Measurements from ENCODE around the gene CLCN5.

The CLCN5 gene

GRCh38 chrX:49934148-49934547 is 11.8 kb downstream of the CLCN5 start:
- peak in 1 of 2 experiments; percentile 1 for DNase-seq

- no peak for DNase-seq
Observed at GRCh38 chrX:49934729-49935128, 12.3 kb downstream of the CLCN5 start.

DNA sequence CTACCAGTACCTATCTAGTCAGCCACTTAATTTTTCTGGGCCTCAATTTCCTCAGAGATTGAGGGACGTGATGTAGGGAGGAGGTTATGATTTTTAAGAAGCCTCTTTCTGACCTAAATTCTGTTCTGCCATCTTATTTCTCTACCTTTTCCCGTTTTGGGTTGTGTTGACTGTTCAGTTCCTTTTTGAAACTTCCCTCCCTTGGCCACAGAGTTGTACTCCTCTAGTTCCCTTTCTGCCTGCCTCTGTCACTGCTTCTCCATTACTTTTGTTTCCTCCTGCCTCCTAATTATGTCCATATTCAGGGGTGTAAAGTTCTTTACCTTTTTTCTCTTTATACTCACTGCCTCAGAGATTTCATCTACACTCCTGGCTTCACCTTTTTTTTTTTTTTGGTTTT is 25.4 kb downstream of the CLCN5 start:
- peak; percentile 39 to 55 for DNase-seq

GRCh38 chrX:49949961-49950360 is 27.6 kb downstream of the CLCN5 start:
- DNase-seq: no peak

- DNase-seq: no peak
Observed at GRCh38 chrX:49951524-49952193, 29.3 kb downstream of the CLCN5 start.

DNA sequence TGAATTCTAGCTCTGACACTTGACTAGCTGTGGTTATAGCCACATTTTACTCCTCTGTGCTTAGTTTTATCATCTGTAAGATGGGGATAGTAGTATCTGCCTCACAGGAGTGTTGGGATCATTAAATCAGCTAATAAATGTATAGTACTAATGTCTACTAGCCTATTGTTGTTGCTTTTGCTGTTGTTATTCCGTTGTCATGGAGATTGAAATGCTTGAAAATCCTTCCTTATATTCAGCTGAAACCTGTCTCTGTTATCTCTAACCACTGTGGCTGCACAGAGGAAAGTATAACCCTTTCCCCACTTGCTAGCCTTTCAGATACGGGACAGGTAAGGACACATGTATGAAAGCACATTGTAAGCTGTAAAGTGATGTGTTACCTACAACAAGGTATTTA is 33.9 kb downstream of the CLCN5 start:
- DNase-seq: no peak

GRCh38 chrX:49958727-49959485 is 36.5 kb downstream of the CLCN5 start:
- no peak for DNase-seq

- no peak for DNase-seq
Observed at GRCh38 chrX:49959602-49960001, 37.2 kb downstream of the CLCN5 start.

- no peak for DNase-seq
Observed at GRCh38 chrX:49960061-49960460, 37.7 kb downstream of the CLCN5 start.

DNA sequence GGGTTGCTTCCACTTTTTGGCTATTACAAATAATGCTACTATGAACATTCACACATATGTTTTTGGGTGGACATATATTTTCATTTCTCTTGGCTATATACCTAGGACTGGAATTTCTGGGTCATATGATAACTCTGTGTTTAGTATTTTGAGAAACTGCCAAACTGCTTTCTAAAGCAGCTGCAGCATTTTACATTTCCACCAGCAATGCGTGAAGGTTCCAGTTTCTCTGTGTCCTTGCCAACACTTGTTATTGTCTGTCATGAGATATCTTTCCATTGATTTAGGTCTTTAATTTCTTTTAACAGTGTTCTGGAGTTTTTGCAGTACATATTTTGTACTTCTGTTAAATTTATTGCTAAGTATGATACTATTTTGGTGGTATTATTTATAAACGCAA is 48.3 kb downstream of the CLCN5 start:
- no peak for DNase-seq

DNA sequence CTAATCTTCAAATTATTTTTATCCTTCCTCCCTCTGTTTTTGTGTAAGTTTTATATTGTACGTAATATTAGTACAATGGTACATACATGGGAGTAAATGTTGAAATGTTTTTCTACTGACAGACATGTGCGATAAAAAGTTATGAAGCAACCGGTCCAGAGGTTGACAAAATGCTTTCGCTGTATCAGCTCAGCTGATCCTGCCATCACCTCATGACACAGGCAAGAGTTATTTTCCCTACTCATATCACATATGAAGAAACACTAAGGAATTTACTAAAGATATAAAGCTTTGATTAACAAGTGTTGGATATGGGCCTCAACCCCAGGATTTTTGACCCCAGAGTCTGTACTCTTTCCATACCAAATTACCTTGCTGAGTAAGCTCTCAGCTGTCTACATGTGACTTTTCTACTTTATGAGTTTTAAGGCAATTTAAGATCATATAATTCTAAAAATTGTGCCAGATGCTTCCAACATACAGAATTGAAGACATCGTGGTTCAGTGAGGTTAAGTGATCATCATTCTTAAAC is 50.0 kb downstream of the CLCN5 start:
- no peak for DNase-seq

GRCh38 chrX:49976682-49977197 is 54.3 kb downstream of the CLCN5 start:
- DNase-seq: no peak

- DNase-seq: no peak
Observed at GRCh38 chrX:49977319-49978090, 55.1 kb downstream of the CLCN5 start.

- DNase-seq: no peak
Observed at GRCh38 chrX:49978176-49978575, 55.8 kb downstream of the CLCN5 start.

DNA sequence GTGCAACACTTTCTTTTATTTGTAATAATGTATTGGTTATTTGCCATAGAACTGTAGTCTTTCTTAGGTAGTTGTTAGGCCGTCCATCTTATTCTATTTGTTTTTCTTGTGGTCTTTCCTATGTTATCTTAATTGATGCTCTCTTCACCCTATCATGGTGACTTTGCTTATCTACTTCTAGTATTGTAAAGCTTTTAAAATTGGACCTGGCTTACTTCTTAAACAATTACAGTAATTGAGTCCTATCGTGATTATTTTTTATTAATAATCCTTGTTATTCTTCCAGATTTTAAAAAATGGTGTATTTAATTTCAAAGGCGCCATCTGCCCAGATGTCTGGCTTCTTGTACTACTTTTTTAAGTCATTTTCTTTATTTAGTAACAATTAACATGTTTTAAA is 63.7 kb downstream of the CLCN5 start:
- DNase-seq: no peak

- no peak for DNase-seq
Observed at GRCh38 chrX:49987651-49988050, 65.3 kb downstream of the CLCN5 start.

DNA sequence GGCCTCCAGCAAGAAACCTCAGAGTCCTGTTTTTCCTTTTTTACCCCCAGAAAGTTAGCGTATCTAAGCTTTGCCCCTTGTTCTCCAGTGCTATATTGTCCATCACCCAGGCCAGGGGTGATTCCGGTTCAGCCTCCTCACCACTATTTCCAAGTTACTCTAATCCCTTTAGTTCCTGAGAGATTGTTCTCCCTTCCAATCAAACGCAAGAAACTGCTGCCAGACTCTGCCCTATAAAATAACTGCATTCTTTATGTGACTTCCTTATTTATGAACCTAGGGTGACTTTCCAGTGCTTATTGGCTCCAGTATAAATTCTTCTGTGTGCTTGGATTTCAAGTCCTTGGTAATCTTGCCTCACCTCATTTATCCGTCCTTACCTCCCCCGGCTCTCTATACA is 65.7 kb downstream of the CLCN5 start:
- DNase-seq: peak; percentile 1 to 13

- DNase-seq: no peak
Observed at GRCh38 chrX:49991758-49992157, 69.4 kb downstream of the CLCN5 start.

GRCh38 chrX:49992853-49993252 is 70.5 kb downstream of the CLCN5 start:
- DNase-seq: no peak

GRCh38 chrX:49993661-49994060 is 71.3 kb downstream of the CLCN5 start:
- no peak for DNase-seq

DNA sequence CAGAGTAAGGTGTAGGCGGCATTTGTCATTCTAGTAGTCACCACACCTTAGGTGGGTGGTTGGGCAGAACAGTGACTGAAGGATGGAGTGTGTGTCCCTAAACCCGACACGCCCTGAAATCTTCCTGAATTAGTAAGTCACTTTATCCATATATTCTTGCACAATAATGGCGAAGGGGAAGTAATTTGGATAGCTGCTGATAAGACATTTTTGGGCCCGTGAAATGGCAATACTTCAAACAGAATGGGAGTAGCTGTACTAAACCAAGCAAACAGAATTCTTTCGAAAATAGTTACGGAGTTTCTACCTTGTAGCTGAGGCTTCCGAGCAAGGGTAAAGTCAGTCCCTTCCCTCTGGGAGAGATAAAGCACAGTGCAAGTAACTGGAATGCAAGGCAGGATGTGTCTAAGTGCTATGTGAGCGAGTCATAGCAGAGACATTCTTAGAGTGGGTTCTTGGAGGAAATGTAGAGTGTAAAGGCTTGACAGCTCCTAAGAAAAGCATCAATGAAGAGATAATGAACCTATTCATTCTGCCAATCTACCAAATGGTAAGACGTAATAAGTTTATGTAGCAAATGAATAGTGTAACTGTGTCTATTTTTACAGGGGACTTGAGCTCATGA is 72.8 kb downstream of the CLCN5 start:
- DNase-seq: no peak

DNA sequence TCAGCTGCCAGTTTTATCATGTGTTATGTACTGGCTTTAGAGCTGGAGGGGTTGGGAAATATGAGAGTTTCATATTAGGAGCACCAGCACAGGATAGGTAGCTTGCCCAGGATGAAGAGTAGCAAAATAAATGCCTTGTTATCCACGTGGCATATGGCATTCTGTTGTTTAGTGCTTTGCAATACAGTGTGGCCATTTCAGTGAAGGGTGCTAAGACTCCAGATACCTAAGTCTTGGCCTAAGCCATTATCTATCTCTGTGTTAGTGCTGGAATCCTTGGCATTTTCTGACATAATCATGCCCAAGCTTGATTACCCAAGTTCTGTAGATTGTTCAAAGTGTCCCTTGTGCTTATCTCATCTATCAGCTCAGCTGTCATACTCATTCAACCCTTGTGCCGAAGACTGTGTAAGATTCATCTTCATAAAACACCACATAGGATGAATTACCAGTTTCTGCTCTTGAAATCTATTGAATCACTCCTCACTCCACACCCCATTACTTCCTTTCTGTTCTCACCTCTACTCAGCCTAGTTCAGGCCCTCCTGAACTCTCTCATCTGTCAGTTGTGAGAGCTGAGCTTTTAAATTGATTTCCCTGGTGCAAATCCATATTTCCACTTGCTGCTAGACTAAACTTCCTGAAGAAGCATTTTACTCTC is 73.5 kb downstream of the CLCN5 start:
- no peak for DNase-seq

Data from Kasumi-1 (cell line).